ENCODE measurements around the gene ONECUT3. TPM values are rescaled to one million over a fixed set of nuclear protein-coding genes. Genes with fewer than 3 reads are reported as not detected.

ONECUT3 gene
- total RNA-seq, 1 donor, result not detected

- no peak for TF ChIP-seq CTCF (IDR thresholded peaks at IDR 0.05; ENCODE audit: insufficient read depth, low read length)
- peak overlapping the region; percentile 70 for H3K4me3 ChIP-seq (ENCODE audit: low read depth, low read length)
- no peak for DNase-seq (ENCODE audit: low read depth)
These were observed 60.2 kb downstream of the ONECUT3 start for GRCh38 chr19:1813192-1814182.

GRCh38 chr19:1814391-1814790, 61.1 kb downstream of the ONECUT3 start:
- H3K4me3 ChIP-seq (ENCODE audit: low read depth, low read length), result no peak overlapping the region
- no peak for TF ChIP-seq CTCF (IDR thresholded peaks at IDR 0.05; ENCODE audit: insufficient read depth, low read length)
- DNase-seq (ENCODE audit: low read depth), result no peak

GRCh38 chr19:1814833-1815604, 61.7 kb downstream of the ONECUT3 start:
- no peak for DNase-seq (ENCODE audit: low read depth)
- no peak for TF ChIP-seq CTCF (IDR thresholded peaks at IDR 0.05; ENCODE audit: insufficient read depth, low read length)
- H3K4me3 ChIP-seq (ENCODE audit: low read depth, low read length), result no peak overlapping the region

- no peak for DNase-seq (ENCODE audit: low read depth)
- no peak for TF ChIP-seq CTCF (IDR thresholded peaks at IDR 0.05; ENCODE audit: insufficient read depth, low read length)
- H3K4me3 ChIP-seq (ENCODE audit: low read depth, low read length), result no peak overlapping the region
These were observed 62.6 kb downstream of the ONECUT3 start for GRCh38 chr19:1815605-1816529.

GRCh38 chr19:1816530-1817298, 63.4 kb downstream of the ONECUT3 start:
- TF ChIP-seq CTCF (IDR thresholded peaks at IDR 0.05; ENCODE audit: insufficient read depth, low read length), result no peak
- H3K4me3 ChIP-seq (ENCODE audit: low read depth, low read length), result no peak overlapping the region
- DNase-seq (ENCODE audit: low read depth), result no peak
